IMR-90 (cell line): ENCODE measurements around the gene EPSTI1. TPM values are rescaled to one million over a fixed set of nuclear protein-coding genes. Genes with fewer than 3 reads are reported as not detected.

ENCODE experiments used
- ATAC-seq: fragments of 200-7000 bp; cut with Tn5 transposase; 2 replicates; pipeline ENCODE4 v1.9.1; 2020; ENCODE audit warnings: low read depth, mild to moderate bottlenecking, moderate library complexity
- BruUV-seq: library from RNA; stranded (reverse); fragments of 400-500 nt; replicated peaks from 2 replicates; lab custom pipeline; 2021; lab: Mats Ljungman, UMichigan
- CTCF ChIA-PET: fragments of 300-600 bp; formaldehyde crosslinking; extraction: SDS; loops from one replicate; lab custom pipeline; 2021; ENCODE audit warnings: antibody characterized with exemption; lab: Yijun Ruan, JAX
- POLR2A ChIA-PET: fragments of 300-600 bp; sonication (Branson Sonifier 250); formaldehyde crosslinking; loops from one replicate; lab custom pipeline; 2022; ENCODE audit warnings: antibody characterized with exemption; ENCODE audit not compliant: unreplicated experiment; lab: Charles Lee
- DNase-seq: peaks from one replicate; pipeline ENCODE4 v3.0.0; 2013
- H2AFZ ChIP-seq: replicated peaks from 2 replicates; pipeline ENCODE3; 2013; ENCODE audit warnings: low read length, mild to moderate bottlenecking; ENCODE audit not compliant: poor library complexity
- H2AK5ac ChIP-seq: 2 replicates; pipeline ENCODE4 v1.6.1; 2013; ENCODE audit warnings: low read depth, low read length, inconsistent platforms
- H2AK9ac ChIP-seq: replicated peaks from 2 replicates; pipeline ENCODE3; 2013; ENCODE audit warnings: mild to moderate bottlenecking, low read depth, low read length, moderate library complexity; ENCODE audit not compliant: poor library complexity
- H2BK120ac ChIP-seq: 2 replicates; pipeline ENCODE4 v1.6.1; 2013; ENCODE audit warnings: low read depth, low read length, inconsistent platforms
- H2BK15ac ChIP-seq: 3 replicates; pipeline ENCODE4 v1.6.1; 2013; ENCODE audit warnings: low read depth, low read length, inconsistent platforms
- H2BK20ac ChIP-seq: 2 replicates; pipeline ENCODE4 v1.6.1; 2013; ENCODE audit warnings: low read depth, mild to moderate bottlenecking, inconsistent platforms, low read length, moderate library complexity
- H2BK5ac ChIP-seq: 2 replicates; pipeline ENCODE4 v1.6.1; 2013; ENCODE audit warnings: mild to moderate bottlenecking, low read depth, low read length, inconsistent platforms; ENCODE audit not compliant: poor library complexity, severe bottlenecking
- H3K14ac ChIP-seq: replicated peaks from 2 replicates; pipeline ENCODE4 v1.6.1; 2013; ENCODE audit warnings: low read depth, low read length, inconsistent platforms
- H3K18ac ChIP-seq: 2 replicates; pipeline ENCODE4 v1.6.1; 2013; ENCODE audit warnings: low read depth, low read length, control low read depth
- H3K23ac ChIP-seq: 2 replicates; pipeline ENCODE4 v1.6.1; 2013; ENCODE audit warnings: low read depth, low read length, inconsistent platforms
- H3K27ac ChIP-seq: 2 replicates; pipeline ENCODE4 v1.5.1; 2013; ENCODE audit warnings: mild to moderate bottlenecking, control low read depth, low read length; ENCODE audit not compliant: insufficient read depth
- H3K27me3 ChIP-seq: 2 replicates; pipeline ENCODE4 v1.6.1; 2013; ENCODE audit warnings: low read length; ENCODE audit not compliant: control insufficient read depth, insufficient read depth
- H3K36me3 ChIP-seq: 2 replicates; pipeline ENCODE4 v1.6.1; 2013; ENCODE audit warnings: low read length, mixed read lengths; ENCODE audit not compliant: control insufficient read depth, insufficient read depth
- H3K4ac ChIP-seq: 2 replicates; pipeline ENCODE4 v1.6.1; 2013; ENCODE audit warnings: low read depth, low read length, inconsistent platforms
- H3K4me1 ChIP-seq: 2 replicates; pipeline ENCODE4 v1.6.1; 2013; ENCODE audit warnings: low read length, mixed read lengths; ENCODE audit not compliant: control insufficient read depth, insufficient read depth
- H3K4me2 ChIP-seq: 2 replicates; pipeline ENCODE4 v1.6.1; 2013; ENCODE audit warnings: low read depth, mild to moderate bottlenecking, control low read depth, low read length, moderate library complexity
- H3K4me3 ChIP-seq: 2 replicates; pipeline ENCODE4 v1.5.1; 2013; ENCODE audit warnings: low read depth, mild to moderate bottlenecking, control low read depth, low read length, moderate library complexity; ENCODE audit not compliant: insufficient read depth
- H3K56ac ChIP-seq: 2 replicates; pipeline ENCODE4 v1.6.1; 2013; ENCODE audit warnings: low read length, inconsistent platforms; ENCODE audit not compliant: insufficient read depth; ENCODE audit errors: extremely low read depth
- H3K79me1 ChIP-seq, 2 experiments: 2 replicates each; pipeline ENCODE4 v1.6.1; 2013; ENCODE audit warnings: low read length in 2 of 2, inconsistent platforms in 1 of 2, low read depth in 1 of 2
- H3K9ac ChIP-seq: 2 replicates; pipeline ENCODE4 v1.6.1; 2013; ENCODE audit warnings: low read depth, low read length, control low read depth
- H3K9me1 ChIP-seq: 2 replicates; pipeline ENCODE4 v1.6.1; 2013; ENCODE audit warnings: low read length, inconsistent platforms; ENCODE audit not compliant: insufficient read depth
- H3K9me3 ChIP-seq: 2 replicates; pipeline ENCODE4 v1.6.1; 2013; ENCODE audit warnings: low read length; ENCODE audit not compliant: control insufficient read depth, insufficient read depth
- H4K20me1 ChIP-seq: 2 replicates; pipeline ENCODE4 v1.6.1; 2013; ENCODE audit warnings: low read length, inconsistent platforms; ENCODE audit not compliant: insufficient read depth
- H4K5ac ChIP-seq: 2 replicates; pipeline ENCODE4 v1.6.1; 2013; ENCODE audit warnings: mild to moderate bottlenecking, low read depth, low read length, control low read depth
- H4K8ac ChIP-seq, 2 experiments: 2 replicates each; pipeline ENCODE4 v1.6.1; 2013; ENCODE audit warnings: low read depth in 2 of 2, low read length in 2 of 2, control low read depth in 1 of 2, inconsistent platforms in 1 of 2
- H4K91ac ChIP-seq: 2 replicates; pipeline ENCODE4 v1.6.1; 2013; ENCODE audit warnings: low read depth, low read length, inconsistent platforms; ENCODE audit not compliant: insufficient read depth
- BHLHE40 ChIP-seq: fragments of 150-350 bp; IDR thresholded peaks from 2 replicates; pipeline ENCODE4 v1.6.1; 2016; ENCODE audit warnings: mild to moderate bottlenecking, low read depth, low read length
- CEBPB ChIP-seq: IDR thresholded peaks from 2 replicates; pipeline ENCODE4 v1.6.1; 2012; ENCODE audit warnings: low read depth, low read length, improper control_type of control experiment
- CHD1 ChIP-seq: IDR thresholded peaks from 2 replicates; pipeline ENCODE4 v1.6.1; 2012; ENCODE audit warnings: low read depth, low read length, improper control_type of control experiment
- FOS ChIP-seq: fragments of 150-350 bp; IDR thresholded peaks from 2 replicates; pipeline ENCODE4 v1.6.1; 2016; ENCODE audit warnings: low read depth, low read length
- MAFK ChIP-seq: IDR thresholded peaks from 2 replicates; pipeline ENCODE4 v1.6.1; 2012; ENCODE audit warnings: low read depth, low read length, improper control_type of control experiment
- MAZ ChIP-seq: IDR thresholded peaks from 2 replicates; pipeline ENCODE4 v1.6.1; 2012; ENCODE audit warnings: low read depth, mild to moderate bottlenecking, low read length, improper control_type of control experiment, moderate library complexity, borderline replicate concordance
- NFE2L2 ChIP-seq: fragments of 150-350 bp; IDR thresholded peaks from 2 replicates; pipeline ENCODE4 v1.6.1; 2016; ENCODE audit warnings: low read depth, mild to moderate bottlenecking, low read length
- POLR2A ChIP-seq: IDR thresholded peaks from 2 replicates; pipeline ENCODE4 v1.6.1; 2012; ENCODE audit warnings: mild to moderate bottlenecking, low read depth, low read length
- RAD21 ChIP-seq: IDR thresholded peaks from 2 replicates; pipeline ENCODE4 v1.6.1; 2012; ENCODE audit warnings: low read length, improper control_type of control experiment
- RFX5 ChIP-seq: IDR thresholded peaks from 2 replicates; pipeline ENCODE4 v1.8.0; 2012; ENCODE audit warnings: low read depth, mild to moderate bottlenecking, low read length, moderate library complexity
- SMC3 ChIP-seq: fragments of 150-350 bp; IDR thresholded peaks from 2 replicates; pipeline ENCODE4 v1.6.1; 2016; ENCODE audit warnings: low read depth, mild to moderate bottlenecking, antibody characterized with exemption, low read length, moderate library complexity
- WGBS, 2 experiments: methylation state at CpG; one replicate each; pipeline versions ENCODE4 v1.1.5 to v1.1.7; 2013; ENCODE audit warnings: missing lambda C conversion rate in 2 of 2; ENCODE audit not compliant: insufficient read length in 1 of 2; ENCODE audit errors: extremely low coverage in 2 of 2; 5-methylcytosine and 5-hydroxymethylcytosine counted together
- dilution Hi-C: fragments of 300-500 bp; cut with HindIII; formaldehyde crosslinking; loops from one replicate; pipeline ENCODE4 v1.14.3; 2018; ENCODE audit warnings: low sequenced_read_pairs; ENCODE audit not compliant: unreplicated experiment
- in situ Hi-C: fragments of 300-500 bp; cut with MboI; formaldehyde crosslinking; loops from 3 replicates; pipeline ENCODE4 v1.14.3; 2019; ENCODE audit warnings: low sequenced_read_pairs, inconsistent platforms, mixed read lengths
- intact Hi-C: fragments of 100-400 bp; cut with micrococcal nuclease; formaldehyde crosslinking; loops from 2 replicates; pipeline ENCODE4 v1.10.0; 2022
- polyA plus RNA-seq, 3 experiments: library from polyadenylated mRNA; depleted of rRNA; stranded (reverse); fragments of >200 nt; gene quantifications; 2 replicates each; pipeline ENCODE4 v1.2.3, GENCODE V29; 2012; ENCODE audit warnings: low replicate concordance in 1 of 3
- total RNA-seq: library from RNA; depleted of rRNA; stranded (reverse); fragments of >200 nt; gene quantifications from 2 replicates; pipeline ENCODE4 v1.2.3, GENCODE V29; 2012
- TF ChIP-seq, protein P1 (sequence below): fragments of 150-350 bp; IDR thresholded peaks from 2 replicates; pipeline ENCODE4 v1.6.1; 2017; ENCODE audit warnings: mild to moderate bottlenecking, antibody characterized with exemption, low read length, low read depth
- TF ChIP-seq, protein P2 (sequence below): fragments of 150-350 bp; IDR thresholded peaks from 2 replicates; pipeline ENCODE4 v1.6.1; 2016; ENCODE audit warnings: low read depth, mild to moderate bottlenecking, low read length, moderate library complexity, borderline replicate concordance
- TF ChIP-seq, protein P3 (sequence below): conservative IDR thresholded peaks from 2 replicates; pipeline ENCODE4 v1.5.1; 2012; ENCODE audit warnings: mild to moderate bottlenecking, low read depth, low read length, improper control_type of control experiment

Gene EPSTI1
- total and polyA plus RNA-seq, 2 of the 4 experiments (the other 2 are of a cell fraction), result 0.90 to 1.6 TPM

DNA sequence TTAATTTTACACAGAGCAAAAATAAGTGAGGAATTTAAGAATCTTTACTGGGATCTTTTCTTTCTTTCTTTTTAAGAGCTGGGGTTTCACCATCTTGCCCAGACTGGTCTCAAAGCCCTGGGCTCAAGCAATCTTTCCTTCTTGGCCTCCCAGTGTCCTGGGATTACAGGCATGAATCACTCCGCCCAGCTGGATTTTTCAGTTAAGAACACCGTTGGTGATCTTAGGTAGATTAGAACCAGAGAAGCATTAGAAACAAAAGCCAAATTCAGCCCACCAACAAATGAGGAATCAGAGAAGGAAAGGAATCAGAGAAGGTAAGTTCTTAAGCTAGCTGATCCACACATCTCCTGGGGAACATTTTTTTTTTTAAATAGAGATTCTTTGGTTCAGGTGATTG lies 34.2 kb downstream of the EPSTI1 start:
- Histone ChIP-seq H3K23ac (no peak overlapping the region), H3K56ac (no peak overlapping the region), H2BK15ac (no peak overlapping the region), H3K9me3 (no peaks in the 10 kb centered on the region), H3K36me3 (no peaks in the 10 kb centered on the region), H4K91ac (no peak overlapping the region), H3K18ac (no peak overlapping the region), H3K27me3 (no peaks in the 10 kb centered on the region), H3K4me1 (no peaks in the 10 kb centered on the region), H2AK9ac (no peak overlapping the region), H3K4me3 (no peak overlapping the region), H2BK20ac (no peak overlapping the region), H3K27ac (no peak overlapping the region), H2BK120ac (no peak overlapping the region), H3K4me2 (no peak overlapping the region), H2BK5ac (no peak overlapping the region), H4K5ac (no peak overlapping the region), H3K4ac (no peak overlapping the region), H3K14ac (no peak overlapping the region), H4K8ac (no peak overlapping the region), H2AFZ (no peak overlapping the region), H3K9me1 (no peaks in the 10 kb centered on the region), H3K9ac (no peak overlapping the region), H2AK5ac (no peak overlapping the region), H3K79me1 (no peaks in the 10 kb centered on the region), H4K20me1 (no peaks in the 10 kb centered on the region)
- ChIA-PET CTCF (no interaction called here), POLR2A (no interaction called here)
- TF ChIP-seq, protein P1, sequence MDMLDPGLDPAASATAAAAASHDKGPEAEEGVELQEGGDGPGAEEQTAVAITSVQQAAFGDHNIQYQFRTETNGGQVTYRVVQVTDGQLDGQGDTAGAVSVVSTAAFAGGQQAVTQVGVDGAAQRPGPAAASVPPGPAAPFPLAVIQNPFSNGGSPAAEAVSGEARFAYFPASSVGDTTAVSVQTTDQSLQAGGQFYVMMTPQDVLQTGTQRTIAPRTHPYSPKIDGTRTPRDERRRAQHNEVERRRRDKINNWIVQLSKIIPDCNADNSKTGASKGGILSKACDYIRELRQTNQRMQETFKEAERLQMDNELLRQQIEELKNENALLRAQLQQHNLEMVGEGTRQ, result no peak
- TF ChIP-seq MAFK (no peak), NFE2L2 (no peak), MAZ (no peak), RAD21 (no peak), SMC3 (no peak), POLR2A (no peak), FOS (no peak), CEBPB (no peak), CHD1 (no peak), RFX5 (no peak), BHLHE40 (no peak)
- TF ChIP-seq, protein P2, sequence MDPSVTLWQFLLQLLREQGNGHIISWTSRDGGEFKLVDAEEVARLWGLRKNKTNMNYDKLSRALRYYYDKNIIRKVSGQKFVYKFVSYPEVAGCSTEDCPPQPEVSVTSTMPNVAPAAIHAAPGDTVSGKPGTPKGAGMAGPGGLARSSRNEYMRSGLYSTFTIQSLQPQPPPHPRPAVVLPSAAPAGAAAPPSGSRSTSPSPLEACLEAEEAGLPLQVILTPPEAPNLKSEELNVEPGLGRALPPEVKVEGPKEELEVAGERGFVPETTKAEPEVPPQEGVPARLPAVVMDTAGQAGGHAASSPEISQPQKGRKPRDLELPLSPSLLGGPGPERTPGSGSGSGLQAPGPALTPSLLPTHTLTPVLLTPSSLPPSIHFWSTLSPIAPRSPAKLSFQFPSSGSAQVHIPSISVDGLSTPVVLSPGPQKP, result no peak
- TF ChIP-seq, protein P3, sequence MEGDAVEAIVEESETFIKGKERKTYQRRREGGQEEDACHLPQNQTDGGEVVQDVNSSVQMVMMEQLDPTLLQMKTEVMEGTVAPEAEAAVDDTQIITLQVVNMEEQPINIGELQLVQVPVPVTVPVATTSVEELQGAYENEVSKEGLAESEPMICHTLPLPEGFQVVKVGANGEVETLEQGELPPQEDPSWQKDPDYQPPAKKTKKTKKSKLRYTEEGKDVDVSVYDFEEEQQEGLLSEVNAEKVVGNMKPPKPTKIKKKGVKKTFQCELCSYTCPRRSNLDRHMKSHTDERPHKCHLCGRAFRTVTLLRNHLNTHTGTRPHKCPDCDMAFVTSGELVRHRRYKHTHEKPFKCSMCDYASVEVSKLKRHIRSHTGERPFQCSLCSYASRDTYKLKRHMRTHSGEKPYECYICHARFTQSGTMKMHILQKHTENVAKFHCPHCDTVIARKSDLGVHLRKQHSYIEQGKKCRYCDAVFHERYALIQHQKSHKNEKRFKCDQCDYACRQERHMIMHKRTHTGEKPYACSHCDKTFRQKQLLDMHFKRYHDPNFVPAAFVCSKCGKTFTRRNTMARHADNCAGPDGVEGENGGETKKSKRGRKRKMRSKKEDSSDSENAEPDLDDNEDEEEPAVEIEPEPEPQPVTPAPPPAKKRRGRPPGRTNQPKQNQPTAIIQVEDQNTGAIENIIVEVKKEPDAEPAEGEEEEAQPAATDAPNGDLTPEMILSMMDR, result no peak
- no TSS peak for BruUV-seq
- no CpG with 5 or more reads among the region's 2 CpGs for WGBS, 2 experiments
- intact Hi-C loops, result no loop called here
- ATAC-seq (no peak), DNase-seq (no peak)
- dilution Hi-C loops, result no loop called here
- in situ Hi-C loops, result no loop called here
